Uterus (tissue), 4 donors: Measurements from ENCODE around the gene TMPRSS12. TPM values are rescaled to one million over a fixed set of nuclear protein-coding genes. Genes with fewer than 3 reads are reported as not detected.
"Not testable (repeated sequence)": the region's sequence is repeated elsewhere in the genome, so short reads cannot be mapped to it uniquely, and the experiment has no call there.

Experiments
- DNase-seq, 2 donors: peaks; one replicate each; pipeline ENCODE4 v3.0.0-alpha.2; 2019 to 2020
- H3K27ac ChIP-seq, 2 donors: fragments of 200-600 bp; sonication (generic); 1 replicate in 1 of 2; 2 replicates in 1 of 2; pipeline ENCODE4 v1.5.1; 2016 to 2018
- H3K27me3 ChIP-seq, 2 donors: fragments of 200-600 bp; sonication (generic); one replicate each; pipeline ENCODE4 v1.5.1; 2018 to 2019; ENCODE audit warnings: control low read depth in 1 of 2
- H3K36me3 ChIP-seq, 2 donors: fragments of 200-600 bp; sonication (generic); one replicate each; pipeline ENCODE4 v1.5.1; 2019; ENCODE audit warnings: control low read depth in 1 of 2
- H3K4me1 ChIP-seq, 2 donors: fragments of 200-600 bp; sonication (generic); one replicate each; pipeline ENCODE4 v1.5.1; 2018 to 2019; ENCODE audit warnings: control low read depth in 1 of 2
- H3K4me3 ChIP-seq, 2 donors: fragments of 200-600 bp; sonication (generic); 1 replicate in 1 of 2; 2 replicates in 1 of 2; pipeline ENCODE4 v1.5.1; 2018 to 2019; ENCODE audit warnings: mild to moderate bottlenecking in 1 of 2
- H3K9me3 ChIP-seq, 2 donors: fragments of 200-600 bp; sonication (generic); one replicate each; pipeline ENCODE4 v1.5.1; 2019; ENCODE audit warnings: control low read depth in 1 of 2
- CTCF ChIP-seq, 4 experiments: fragments of 200-600 bp in 2 of 4; fragments of 450-650 bp in 2 of 4; sonication (generic) in 2 of 4; IDR thresholded peaks; one replicate each; pipeline ENCODE4 v1.5.1; 2016 to 2019; ENCODE audit warnings: antibody characterized with exemption in 4 of 4, mild to moderate bottlenecking in 2 of 4, moderate library complexity in 1 of 4
- POLR2A ChIP-seq, 2 donors: fragments of 450-650 bp; IDR thresholded peaks; one replicate each; pipeline ENCODE4 v1.6.1; 2016; ENCODE audit warnings: antibody characterized with exemption in 2 of 2, mild to moderate bottlenecking in 1 of 2, moderate library complexity in 1 of 2
- intact Hi-C: fragments of 100-400 bp; cut with DNase I; formaldehyde crosslinking; loops from one replicate; pipeline ENCODE4 v1.15.1; 2023; ENCODE audit warnings: low total_unique reads
- total RNA-seq, 4 donors: library from RNA; depleted of rRNA in 3 of 4; stranded (reverse); fragments of >200 nt in 3 of 4; gene quantifications; one replicate each; pipeline versions ENCODE4 v1.1.0 to v1.2.4, GENCODE V29; 2014 to 2023
- donor health status: DM: yes; HTN: yes; CAD: no.

TMPRSS12 gene
- total RNA-seq, 4 donors from 2014 or later = not detected

- intact Hi-C loops = no loop called here
- no peak overlapping the region for H3K27ac ChIP-seq
- no peak overlapping the region for H3K4me3 ChIP-seq
- peaks cover 3 to 6% of the 10 kb centered on the region in 2 donors for H3K9me3 ChIP-seq
- DNase-seq = no peak
- no peaks in the 10 kb centered on the region for H3K27me3 ChIP-seq
- no peaks in the 10 kb centered on the region for H3K4me1 ChIP-seq
- TF ChIP-seq POLR2A (IDR thresholded peaks at IDR 0.05) (no peak), CTCF (IDR thresholded peaks at IDR 0.05) (no peak)
- no peaks in the 10 kb centered on the region for H3K36me3 ChIP-seq
Observed at GRCh38 chr12:50865266-50865665, 22.5 kb downstream of the TMPRSS12 start.

GRCh38 chr12:50868881-50869280 lies 26.2 kb downstream of the TMPRSS12 start:
- H3K27me3 ChIP-seq, H3K4me1 ChIP-seq, H3K27ac ChIP-seq, H3K4me3 ChIP-seq, H3K9me3 ChIP-seq, DNase-seq, H3K36me3 ChIP-seq, intact Hi-C loops: not testable (repeated sequence)

GRCh38 chr12:50882563-50882962 lies 39.8 kb downstream of the TMPRSS12 start:
- Histone ChIP-seq H3K36me3 (no peaks in the 10 kb centered on the region), H3K4me1 (no peaks in the 10 kb centered on the region), H3K27me3 (no peaks in the 10 kb centered on the region), H3K27ac (no peak overlapping the region), H3K4me3 (no peak overlapping the region), H3K9me3 (peaks cover 0 to 15% of the 10 kb centered on the region in 2 donors)
- no peak for TF ChIP-seq POLR2A (IDR thresholded peaks at IDR 0.05)
- no peak for TF ChIP-seq CTCF (IDR thresholded peaks at IDR 0.05)
- no peak for DNase-seq
- intact Hi-C loops = no loop called here

- H3K27ac ChIP-seq = no peak overlapping the region
- H3K4me3 ChIP-seq = no peak overlapping the region
- no peaks in the 10 kb centered on the region for H3K4me1 ChIP-seq
- DNase-seq = no peak
- H3K27me3 ChIP-seq = no peaks in the 10 kb centered on the region
- intact Hi-C loops = no loop called here
- H3K36me3 ChIP-seq = no peaks in the 10 kb centered on the region
- TF ChIP-seq CTCF (IDR thresholded peaks at IDR 0.05) (no peak), POLR2A (IDR thresholded peaks at IDR 0.05) (no peak)
- H3K9me3 ChIP-seq = peaks cover 0 to 15% of the 10 kb centered on the region in 2 donors
Observed at GRCh38 chr12:50887191-50887590, 44.5 kb downstream of the TMPRSS12 start.

GRCh38 chr12:50888666-50889065 lies 45.9 kb downstream of the TMPRSS12 start:
- Histone ChIP-seq H3K4me3 (no peak overlapping the region), H3K4me1 (no peaks in the 10 kb centered on the region), H3K36me3 (no peaks in the 10 kb centered on the region), H3K27me3 (no peaks in the 10 kb centered on the region), H3K27ac (no peak overlapping the region), H3K9me3 (peaks cover 0 to under 1% of the 10 kb centered on the region in 2 donors)
- intact Hi-C loops = no loop called here
- no peak for TF ChIP-seq POLR2A (IDR thresholded peaks at IDR 0.05)
- no peak for TF ChIP-seq CTCF (IDR thresholded peaks at IDR 0.05)
- no peak for DNase-seq

GRCh38 chr12:50894241-50894640 lies 51.5 kb downstream of the TMPRSS12 start:
- Histone ChIP-seq H3K27ac (no peak overlapping the region), H3K4me1 (no peaks in the 10 kb centered on the region), H3K27me3 (no peaks in the 10 kb centered on the region), H3K36me3 (no peaks in the 10 kb centered on the region), H3K9me3 (no peaks in the 10 kb centered on the region), H3K4me3 (no peak overlapping the region)
- TF ChIP-seq CTCF (IDR thresholded peaks at IDR 0.05) (no peak), POLR2A (IDR thresholded peaks at IDR 0.05) (no peak)
- DNase-seq = no peak
- intact Hi-C loops = no loop called here
